Stimulated activated CD4-positive, alpha-beta T cell treated with anti-CD3 and anti-CD28 coated beads, Interleukin-15, amount 100 ng/mL, for 1 hour (primary cell): ENCODE results near the gene BRD7.

Source experiments
- DNase-seq, 2 donors: peaks; one replicate each; pipeline ENCODE4 v3.0.0-alpha.2; 2020; ENCODE audit warnings: low read depth in 1 of 2, low spot score in 1 of 2

BRD7 gene

GRCh38 chr16:50274326-50275097 lies 94.3 kb downstream of the BRD7 start:
- no peak for DNase-seq

DNA sequence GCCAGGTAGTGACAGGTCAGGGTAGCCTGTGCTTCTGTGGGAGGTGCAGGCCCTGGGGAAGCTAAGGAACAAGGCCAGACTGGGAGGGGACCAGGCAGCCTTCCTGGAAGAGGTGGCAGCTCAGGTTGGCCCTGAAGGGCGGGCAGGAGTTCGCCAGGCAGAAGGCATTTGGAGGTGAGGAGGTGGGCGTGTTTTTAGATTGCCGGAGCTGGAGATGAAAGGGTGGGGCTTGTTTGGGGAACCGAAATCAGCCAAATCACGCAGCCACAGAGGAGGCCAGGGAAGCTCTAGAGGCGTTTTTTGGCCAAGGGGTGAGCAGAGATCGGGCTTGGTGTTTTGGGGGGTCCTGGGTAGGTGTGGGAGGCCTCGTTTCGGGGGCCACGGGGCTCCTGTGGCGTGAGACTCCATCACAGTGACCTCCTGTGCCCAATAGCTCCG lies 94.9 kb downstream of the BRD7 start:
- DNase-seq, result no peak

DNA sequence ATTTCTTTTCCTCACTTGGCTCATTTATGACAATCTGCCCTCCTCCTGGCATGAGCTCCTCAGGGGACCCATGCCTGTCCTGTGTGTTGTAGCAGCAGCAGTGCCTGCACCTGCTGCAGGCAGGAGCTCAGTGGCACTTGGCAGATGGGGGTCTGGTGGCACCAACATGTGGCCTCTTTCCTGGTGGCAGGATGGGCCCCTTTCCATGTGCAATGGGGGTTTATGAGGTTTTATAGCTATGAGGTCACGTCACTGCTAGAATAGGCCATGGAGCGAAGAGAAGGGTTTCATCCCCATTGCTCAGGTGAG lies 95.5 kb downstream of the BRD7 start:
- no peak for DNase-seq

GRCh38 chr16:50272687-50273381 lies 96.0 kb downstream of the BRD7 start:
- no peak for DNase-seq

DNA sequence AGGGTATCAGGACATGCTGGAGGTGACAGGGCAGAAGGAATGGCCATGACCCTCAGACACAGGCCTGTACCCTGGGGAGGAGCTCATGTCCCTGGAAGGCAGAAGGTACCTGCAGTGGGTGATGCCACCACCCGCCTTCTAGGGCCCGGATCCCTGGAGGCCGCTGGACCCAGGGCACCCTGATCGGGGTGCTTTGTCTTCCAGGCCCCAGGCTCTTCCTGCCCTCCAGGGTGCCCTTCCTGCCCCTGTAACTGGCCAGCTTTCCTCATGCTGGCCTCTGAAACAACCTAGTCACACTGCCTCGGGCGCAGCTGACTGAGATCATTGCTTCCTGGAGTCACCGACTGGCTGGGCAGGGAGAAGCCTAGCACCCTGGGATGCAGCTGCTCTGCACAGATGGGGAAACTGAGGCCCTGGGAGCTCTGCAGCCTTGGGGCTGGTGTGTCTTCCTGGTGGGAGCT lies 96.6 kb downstream of the BRD7 start:
- no peak for DNase-seq

- no peak for DNase-seq
Measured at GRCh38 chr16:50271148-50272041, 97.4 kb downstream of the BRD7 start.

DNA sequence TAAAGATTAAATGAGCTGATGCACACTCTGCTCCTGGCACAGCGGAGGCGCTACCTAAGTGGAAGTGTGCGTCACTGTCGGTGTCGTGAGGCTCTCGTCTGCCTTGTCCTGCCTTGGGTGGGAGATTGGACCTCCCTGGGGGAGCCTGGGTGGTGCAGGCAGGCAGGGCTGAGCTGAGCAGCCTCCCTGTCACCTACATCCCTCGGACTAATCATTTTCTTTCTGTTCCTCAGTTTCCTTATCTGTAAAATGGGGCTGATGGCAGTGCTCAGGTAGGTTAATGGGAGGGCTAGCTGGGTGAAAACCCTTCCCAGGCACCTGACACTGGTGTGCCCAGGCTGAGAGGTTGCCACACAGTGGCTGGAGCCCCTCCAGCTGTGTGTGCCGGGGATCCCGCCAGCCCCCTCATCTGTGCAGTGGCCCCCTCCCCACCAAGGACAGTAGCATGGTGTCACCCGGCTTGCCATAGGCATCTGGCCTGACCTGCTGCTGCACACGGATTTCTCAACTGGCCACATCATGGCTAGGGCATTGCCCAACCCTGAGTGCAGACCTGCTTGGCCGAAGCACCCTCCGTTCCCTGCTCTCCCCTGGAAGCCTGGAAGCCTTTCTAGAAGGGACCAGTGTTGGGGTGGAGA lies 98.2 kb downstream of the BRD7 start:
- DNase-seq, result no peak

DNA sequence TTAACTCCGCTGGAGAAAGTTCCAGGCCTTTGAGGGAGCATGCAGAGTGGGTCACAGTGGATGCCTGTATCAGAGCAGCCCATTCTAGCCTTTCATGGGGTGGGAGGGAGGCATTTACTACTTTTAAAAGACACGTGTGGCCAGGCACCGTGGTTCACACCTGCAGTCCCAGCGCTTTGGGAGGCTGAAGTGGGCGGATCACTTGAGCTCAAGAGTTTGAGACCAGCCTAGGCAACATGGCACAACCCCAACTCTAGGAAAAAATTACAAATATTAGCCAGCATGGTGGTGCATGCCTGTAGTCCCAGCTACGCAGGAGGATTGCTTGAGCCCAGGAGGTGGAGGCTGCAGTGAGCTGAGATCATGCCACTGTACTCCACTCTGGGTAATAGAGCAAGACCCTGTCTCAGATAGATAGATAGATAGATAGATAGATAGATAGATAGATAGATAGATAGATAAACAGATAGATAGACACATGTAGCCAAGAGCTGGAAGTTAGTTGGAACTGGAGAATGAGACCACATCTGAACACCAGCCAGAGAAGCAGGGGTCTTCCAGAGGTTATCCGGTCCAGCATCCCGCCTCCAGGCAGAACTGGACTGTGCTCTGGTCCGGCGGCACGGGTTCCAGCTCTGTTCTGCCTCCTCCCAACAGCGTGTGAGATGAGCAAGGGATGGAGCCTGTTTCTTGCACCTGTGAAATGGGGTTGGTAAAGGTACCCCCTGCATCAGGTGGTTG lies 98.8 kb downstream of the BRD7 start:
- no peak for DNase-seq

DNA sequence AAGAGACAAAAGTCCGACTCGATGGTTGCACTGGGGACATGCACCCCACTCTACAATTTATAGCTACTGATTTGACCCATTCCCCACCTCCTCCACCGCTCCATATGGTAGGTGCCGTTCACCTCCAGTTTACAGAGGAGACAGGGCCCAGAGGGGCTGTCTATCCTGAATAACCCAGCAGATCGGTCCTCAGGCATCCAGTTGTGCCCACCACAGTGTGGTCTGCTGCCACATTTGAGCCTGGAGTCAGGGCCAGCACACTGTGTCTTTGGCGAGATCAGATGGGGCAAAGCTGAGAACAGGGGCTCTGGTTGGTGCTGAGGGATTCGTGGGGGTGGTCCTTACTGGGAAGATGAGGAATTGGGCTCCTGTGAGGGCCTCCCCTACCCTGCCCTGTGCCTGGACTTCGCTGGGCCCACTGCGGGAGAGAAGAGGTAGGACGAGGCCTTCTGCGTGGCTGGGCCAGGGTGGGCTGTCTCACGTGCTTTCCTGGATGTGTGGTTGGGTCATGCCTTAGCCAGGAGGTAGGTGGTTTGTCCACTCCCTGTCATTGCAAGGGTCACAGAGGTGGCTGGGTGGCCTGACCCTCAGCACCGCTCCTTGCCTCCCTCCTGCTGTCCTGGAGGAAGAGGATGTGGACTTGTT lies 99.6 kb downstream of the BRD7 start:
- DNase-seq, result no peak

DNA sequence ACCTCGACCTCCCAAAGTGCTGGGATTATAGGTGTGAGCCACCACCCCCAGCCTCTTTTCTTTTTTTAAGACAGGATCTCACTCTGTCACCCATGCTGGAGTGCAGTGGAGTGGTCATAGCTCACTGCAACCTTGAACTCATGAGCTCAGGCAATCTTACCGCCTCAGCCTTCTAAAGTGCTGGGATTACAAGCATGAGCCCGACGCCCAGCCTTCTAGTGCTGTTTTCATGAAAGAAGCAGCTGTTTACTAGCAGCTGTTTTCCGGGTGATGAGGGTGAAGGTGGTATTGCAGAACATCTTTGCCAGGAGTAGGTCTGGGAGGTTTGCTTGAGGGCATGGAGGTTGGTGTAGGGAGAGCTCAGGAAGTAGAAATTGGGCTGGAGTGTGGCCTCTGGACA lies 100.4 kb downstream of the BRD7 start:
- DNase-seq, result no peak

DNA sequence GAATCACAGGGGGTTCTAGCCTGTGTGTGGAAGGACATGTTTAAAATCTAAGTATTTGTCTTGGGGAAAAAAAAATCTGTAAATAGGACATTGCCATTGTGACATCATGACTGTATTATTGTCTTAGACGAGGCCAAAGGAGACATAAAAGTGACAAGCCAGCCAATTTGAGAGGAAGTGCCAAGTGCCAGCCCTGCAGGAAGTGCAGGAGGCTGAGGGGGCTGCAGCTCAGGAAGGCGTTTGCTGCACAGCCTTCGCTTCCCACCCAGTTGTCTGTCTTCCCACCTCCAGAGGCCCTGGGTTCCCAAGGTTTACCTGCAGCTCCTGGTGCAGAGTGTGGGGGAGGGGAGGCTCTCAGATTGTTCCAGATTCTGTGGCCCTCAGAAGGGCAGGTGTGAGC lies 101.1 kb downstream of the BRD7 start:
- DNase-seq, result no peak

DNA sequence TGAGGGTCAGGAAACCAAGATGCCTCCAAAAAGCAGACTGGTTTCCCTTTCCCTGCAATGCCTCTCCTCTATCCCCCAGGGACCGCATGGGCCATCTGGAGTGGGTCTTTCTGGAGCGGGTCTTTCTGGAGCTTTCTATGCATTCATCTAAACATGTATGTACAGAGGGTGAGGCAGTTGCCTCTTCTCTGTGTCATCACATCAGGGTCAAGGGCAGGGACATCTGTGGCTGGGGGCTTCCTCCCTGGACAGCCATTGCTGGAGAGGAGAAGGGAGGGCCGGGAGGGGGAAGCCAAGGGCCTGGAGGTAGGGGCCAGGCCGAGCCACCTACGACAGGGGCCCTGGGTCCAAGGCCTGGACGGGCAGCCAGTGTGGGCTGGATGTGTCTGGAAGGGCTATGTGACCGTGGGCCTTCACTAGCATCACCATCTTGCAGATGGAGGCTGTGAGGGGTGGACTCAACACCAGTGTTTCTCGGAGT lies 101.6 kb downstream of the BRD7 start:
- DNase-seq, result no peak

GRCh38 chr16:50266337-50267091 lies 102.3 kb downstream of the BRD7 start, which contains the start of gene ADCY7:
Gene ADCY7 (plus strand): TSS chr16:50266551. CDS start chr16:50288180, 21,629 bp downstream.
- DNase-seq, result peak; percentile 69 to 71
